ENCODE measurements around the gene IFI27. TPM values are rescaled to one million over a fixed set of nuclear protein-coding genes. Genes with fewer than 3 reads are reported as not detected.
A peak's percentile ranks its signal among the peaks of the same experiment; 100 is the strongest.

Gene IFI27
- total RNA-seq, 1 donor from 2014 or later, result 209 TPM

DNA sequence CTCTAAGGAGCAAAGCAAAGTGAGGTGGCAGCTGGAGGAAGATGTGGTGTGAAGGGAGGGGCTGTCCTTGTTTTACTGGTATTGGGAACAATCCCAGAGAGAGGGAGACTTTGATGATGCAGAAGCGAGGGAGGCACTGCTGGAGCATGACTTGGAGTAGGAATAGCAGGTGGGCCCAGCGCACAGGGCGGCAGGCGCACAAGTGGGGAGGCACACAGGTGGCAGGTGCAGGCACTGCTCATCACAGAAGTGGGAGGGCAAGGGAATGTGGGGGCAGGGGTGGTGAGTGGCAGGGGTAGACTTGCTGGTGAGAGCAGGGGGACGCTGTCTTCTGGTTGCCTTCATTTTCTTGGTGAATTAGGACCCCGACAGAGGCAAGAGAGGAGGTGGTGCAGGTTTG lies 11.5 kb upstream of the IFI27 start:
- no peak overlapping the region for H3K4me3 ChIP-seq
- H3K27ac ChIP-seq, result no peak overlapping the region
- H3K27me3 ChIP-seq, result no peaks in the 10 kb centered on the region
- no peaks in the 10 kb centered on the region for H3K4me1 ChIP-seq
- intact Hi-C loops (cut with DNase I), result no loop called here
- no peaks in the 10 kb centered on the region for H3K9me3 ChIP-seq
- no peaks in the 10 kb centered on the region for H3K36me3 ChIP-seq
- DNase-seq (ENCODE audit: low spot score in 2 of 2), result no peak
- TF ChIP-seq, protein P1, sequence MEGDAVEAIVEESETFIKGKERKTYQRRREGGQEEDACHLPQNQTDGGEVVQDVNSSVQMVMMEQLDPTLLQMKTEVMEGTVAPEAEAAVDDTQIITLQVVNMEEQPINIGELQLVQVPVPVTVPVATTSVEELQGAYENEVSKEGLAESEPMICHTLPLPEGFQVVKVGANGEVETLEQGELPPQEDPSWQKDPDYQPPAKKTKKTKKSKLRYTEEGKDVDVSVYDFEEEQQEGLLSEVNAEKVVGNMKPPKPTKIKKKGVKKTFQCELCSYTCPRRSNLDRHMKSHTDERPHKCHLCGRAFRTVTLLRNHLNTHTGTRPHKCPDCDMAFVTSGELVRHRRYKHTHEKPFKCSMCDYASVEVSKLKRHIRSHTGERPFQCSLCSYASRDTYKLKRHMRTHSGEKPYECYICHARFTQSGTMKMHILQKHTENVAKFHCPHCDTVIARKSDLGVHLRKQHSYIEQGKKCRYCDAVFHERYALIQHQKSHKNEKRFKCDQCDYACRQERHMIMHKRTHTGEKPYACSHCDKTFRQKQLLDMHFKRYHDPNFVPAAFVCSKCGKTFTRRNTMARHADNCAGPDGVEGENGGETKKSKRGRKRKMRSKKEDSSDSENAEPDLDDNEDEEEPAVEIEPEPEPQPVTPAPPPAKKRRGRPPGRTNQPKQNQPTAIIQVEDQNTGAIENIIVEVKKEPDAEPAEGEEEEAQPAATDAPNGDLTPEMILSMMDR (IDR thresholded peaks at IDR 0.05), result no peak

DNA sequence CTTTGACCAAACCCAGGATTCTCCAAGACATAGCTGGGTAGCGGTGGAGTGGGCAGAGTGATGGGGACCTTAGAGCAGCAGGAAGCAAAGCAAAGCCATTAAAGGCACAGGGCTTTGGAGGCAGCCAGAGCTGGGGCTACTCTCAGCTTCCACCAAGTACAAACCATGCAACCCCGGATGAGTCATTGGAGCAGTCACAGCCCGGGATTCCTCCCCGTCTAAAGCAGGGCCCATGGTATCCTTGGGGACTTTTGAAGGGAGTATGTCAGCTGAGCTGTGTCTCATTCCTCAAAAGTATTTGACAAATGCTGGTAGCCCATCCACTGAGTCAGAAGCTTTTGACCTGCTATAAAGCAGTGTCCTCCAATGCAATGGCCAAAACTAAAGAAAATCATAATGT lies 9.7 kb upstream of the IFI27 start:
- no peaks in the 10 kb centered on the region for H3K4me1 ChIP-seq
- intact Hi-C loops (cut with DNase I), result no loop called here
- H3K27me3 ChIP-seq, result no peaks in the 10 kb centered on the region
- no peaks in the 10 kb centered on the region for H3K36me3 ChIP-seq
- H3K9me3 ChIP-seq, result no peaks in the 10 kb centered on the region
- no peak overlapping the region for H3K27ac ChIP-seq
- TF ChIP-seq, protein P1 (IDR thresholded peaks at IDR 0.05), result no peak
- H3K4me3 ChIP-seq, result no peak overlapping the region
- DNase-seq (ENCODE audit: low spot score in 2 of 2), result peak in 1 of 2 donors; percentile 47

DNA sequence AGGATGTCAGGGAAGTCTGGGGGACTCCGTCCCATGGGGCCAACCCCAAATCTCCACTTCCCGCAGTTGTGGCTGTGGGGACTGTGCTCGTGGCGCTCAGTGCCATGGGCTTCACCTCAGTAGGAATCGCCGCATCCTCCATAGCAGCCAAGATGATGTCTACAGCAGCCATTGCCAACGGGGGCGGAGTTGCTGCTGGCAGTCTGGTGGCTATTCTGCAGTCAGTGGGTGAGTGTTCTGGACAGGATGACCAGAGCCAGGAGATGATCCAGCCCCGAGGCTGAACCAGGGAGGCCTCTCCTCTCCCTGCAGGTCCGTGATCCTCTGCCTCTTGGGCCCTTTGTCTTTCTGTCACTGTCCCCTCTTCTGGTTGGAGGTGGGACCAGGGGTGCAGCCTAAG lies 8.8 kb upstream of the IFI27 start:
- intact Hi-C loops (cut with DNase I), result no loop called here
- Histone ChIP-seq H3K27ac (no peak overlapping the region), H3K27me3 (no peaks in the 10 kb centered on the region), H3K9me3 (no peaks in the 10 kb centered on the region), H3K4me3 (no peak overlapping the region), H3K4me1 (no peaks in the 10 kb centered on the region), H3K36me3 (no peaks in the 10 kb centered on the region)
- TF ChIP-seq, protein P1 (IDR thresholded peaks at IDR 0.05), result no peak
- DNase-seq (ENCODE audit: low spot score in 2 of 2), result no peak

DNA sequence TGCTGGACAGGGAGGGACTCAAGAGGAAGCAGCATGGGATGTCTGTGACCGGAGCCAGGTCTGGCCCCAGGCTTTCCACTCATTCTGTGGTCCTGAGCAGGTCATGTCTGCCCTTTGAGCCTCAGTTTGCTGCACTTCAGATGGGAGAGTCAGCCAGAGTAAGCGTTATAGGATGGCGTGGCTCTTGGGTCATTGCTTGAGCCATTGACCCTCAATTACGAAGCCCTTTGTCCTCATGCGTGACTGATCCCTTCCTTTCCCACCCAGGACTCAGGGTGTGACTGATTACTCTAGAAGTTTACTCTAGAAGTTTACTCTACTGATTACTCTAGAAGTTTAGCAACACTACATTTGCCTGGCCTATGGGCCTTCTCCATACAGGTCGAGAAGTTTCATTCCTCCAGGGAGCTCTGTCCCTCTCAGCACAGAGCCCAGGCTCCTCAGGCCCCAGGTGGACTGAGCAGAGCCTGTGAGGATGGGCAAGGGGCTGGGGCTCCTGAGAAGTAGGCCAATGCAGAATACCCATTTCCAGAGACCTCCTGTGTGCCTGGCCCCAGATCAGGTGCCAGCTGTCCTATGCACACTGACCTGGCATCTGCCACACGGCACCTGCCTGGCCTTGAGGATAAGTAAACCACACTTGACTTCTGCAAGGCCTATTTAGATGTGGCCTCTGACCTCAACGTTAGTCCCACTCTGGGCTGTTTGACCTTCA lies 7.6 kb upstream of the IFI27 start:
- TF ChIP-seq, protein P1 (IDR thresholded peaks at IDR 0.05), result no peak
- no peaks in the 10 kb centered on the region for H3K4me1 ChIP-seq
- intact Hi-C loops (cut with DNase I), result no loop called here
- H3K4me3 ChIP-seq, result no peak overlapping the region
- H3K36me3 ChIP-seq, result no peaks in the 10 kb centered on the region
- no peak for DNase-seq (ENCODE audit: low spot score in 2 of 2)
- no peaks in the 10 kb centered on the region for H3K27me3 ChIP-seq
- no peaks in the 10 kb centered on the region for H3K9me3 ChIP-seq
- H3K27ac ChIP-seq, result no peak overlapping the region

DNA sequence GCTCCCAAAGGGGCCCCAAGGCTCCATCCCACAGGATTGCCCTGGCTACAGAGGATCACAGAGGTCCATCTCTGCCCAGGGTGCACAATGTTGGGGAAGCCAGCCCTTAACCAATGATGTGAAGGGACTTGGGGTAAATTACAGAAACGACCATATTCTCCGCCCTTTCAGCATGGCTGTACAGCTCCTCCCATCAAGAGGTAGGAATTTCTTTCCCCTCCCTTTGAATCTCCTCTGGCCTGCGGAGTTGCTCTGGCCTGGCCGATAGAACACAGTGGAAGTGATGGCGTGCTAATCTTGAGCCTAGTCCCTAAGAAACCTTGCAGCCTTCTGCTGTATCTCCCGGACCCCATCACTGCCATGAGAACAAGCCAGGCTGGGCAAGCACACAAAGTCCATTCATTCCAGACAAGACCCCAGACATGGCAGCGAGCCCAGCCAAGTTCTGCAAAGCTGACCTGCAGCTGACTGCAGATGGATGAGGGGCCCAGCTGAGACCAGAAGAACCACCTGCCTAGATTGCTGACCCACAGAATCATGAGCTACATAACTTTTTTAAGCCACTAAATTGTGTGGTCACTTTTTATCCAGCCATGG lies 6.9 kb upstream of the IFI27 start:
- TF ChIP-seq, protein P1 (IDR thresholded peaks at IDR 0.05), result no peak
- intact Hi-C loops (cut with DNase I), result no loop called here
- H3K4me3 ChIP-seq, result no peak overlapping the region
- H3K4me1 ChIP-seq, result no peaks in the 10 kb centered on the region
- no peaks in the 10 kb centered on the region for H3K27me3 ChIP-seq
- H3K9me3 ChIP-seq, result no peaks in the 10 kb centered on the region
- H3K27ac ChIP-seq, result no peak overlapping the region
- no peaks in the 10 kb centered on the region for H3K36me3 ChIP-seq
- DNase-seq (ENCODE audit: low spot score in 2 of 2), result no peak
